GM13976 (cell line): Measurements from ENCODE around the gene ZCCHC24.

Experiments used
- DNase-seq: peaks from one replicate; pipeline ENCODE4 v3.0.0; 2012; ENCODE audit warnings: low spot score
- in situ Hi-C: fragments of 300-500 bp; cut with MboI; formaldehyde crosslinking; loops from one replicate; pipeline ENCODE4 v1.12.0; 2022; ENCODE audit warnings: low sequenced_read_pairs, mixed read lengths, inconsistent platforms; ENCODE audit not compliant: unreplicated experiment
- TF ChIP-seq, protein P1 (sequence below): IDR thresholded peaks from 2 replicates; pipeline ENCODE4 v1.5.1; 2012; ENCODE audit warnings: borderline replicate concordance, mild to moderate bottlenecking; ENCODE audit not compliant: insufficient read depth; ENCODE audit errors: extremely low read depth, missing control alignments, control extremely low read depth

ZCCHC24 gene

DNA sequence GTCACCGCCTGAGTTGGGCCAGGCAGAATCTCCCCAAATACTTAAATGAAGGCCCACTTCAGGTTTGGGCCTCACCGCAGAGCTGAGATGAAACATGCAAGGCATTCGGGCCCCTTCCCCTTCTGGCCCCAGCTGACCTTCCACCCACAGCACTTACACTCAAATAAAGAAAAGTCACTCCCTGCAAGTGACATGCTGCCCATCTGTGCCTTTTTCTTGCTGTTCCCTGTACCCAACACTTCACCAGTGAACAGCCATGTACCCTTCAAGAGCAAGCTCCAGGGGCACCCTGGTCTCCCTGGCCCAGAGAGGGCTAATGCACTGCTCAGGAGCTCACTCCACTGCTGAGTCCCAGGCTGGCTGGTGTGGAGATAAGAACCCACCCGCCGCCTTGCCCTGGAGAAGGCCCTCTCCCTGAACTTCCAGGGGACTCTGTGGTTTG, 40.7 kb downstream of the ZCCHC24 start:
- TF ChIP-seq, protein P1, sequence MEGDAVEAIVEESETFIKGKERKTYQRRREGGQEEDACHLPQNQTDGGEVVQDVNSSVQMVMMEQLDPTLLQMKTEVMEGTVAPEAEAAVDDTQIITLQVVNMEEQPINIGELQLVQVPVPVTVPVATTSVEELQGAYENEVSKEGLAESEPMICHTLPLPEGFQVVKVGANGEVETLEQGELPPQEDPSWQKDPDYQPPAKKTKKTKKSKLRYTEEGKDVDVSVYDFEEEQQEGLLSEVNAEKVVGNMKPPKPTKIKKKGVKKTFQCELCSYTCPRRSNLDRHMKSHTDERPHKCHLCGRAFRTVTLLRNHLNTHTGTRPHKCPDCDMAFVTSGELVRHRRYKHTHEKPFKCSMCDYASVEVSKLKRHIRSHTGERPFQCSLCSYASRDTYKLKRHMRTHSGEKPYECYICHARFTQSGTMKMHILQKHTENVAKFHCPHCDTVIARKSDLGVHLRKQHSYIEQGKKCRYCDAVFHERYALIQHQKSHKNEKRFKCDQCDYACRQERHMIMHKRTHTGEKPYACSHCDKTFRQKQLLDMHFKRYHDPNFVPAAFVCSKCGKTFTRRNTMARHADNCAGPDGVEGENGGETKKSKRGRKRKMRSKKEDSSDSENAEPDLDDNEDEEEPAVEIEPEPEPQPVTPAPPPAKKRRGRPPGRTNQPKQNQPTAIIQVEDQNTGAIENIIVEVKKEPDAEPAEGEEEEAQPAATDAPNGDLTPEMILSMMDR = no peak
- no peak for DNase-seq

GRCh38 chr10:79404231-79404609, 41.2 kb downstream of the ZCCHC24 start:
- TF ChIP-seq, protein P1 = no peak
- in situ Hi-C loops = loop anchor here (10.0 kb wide), 1 partner anchor 61 kb away; no protein-coding TSS in a partner anchor
- no peak for DNase-seq

More for the DNA sequence above, 40.7 kb downstream of the ZCCHC24 start:
- in situ Hi-C loops = loop anchor here (10.0 kb wide), 1 partner anchor 60 kb away; no protein-coding TSS in a partner anchor

DNA sequence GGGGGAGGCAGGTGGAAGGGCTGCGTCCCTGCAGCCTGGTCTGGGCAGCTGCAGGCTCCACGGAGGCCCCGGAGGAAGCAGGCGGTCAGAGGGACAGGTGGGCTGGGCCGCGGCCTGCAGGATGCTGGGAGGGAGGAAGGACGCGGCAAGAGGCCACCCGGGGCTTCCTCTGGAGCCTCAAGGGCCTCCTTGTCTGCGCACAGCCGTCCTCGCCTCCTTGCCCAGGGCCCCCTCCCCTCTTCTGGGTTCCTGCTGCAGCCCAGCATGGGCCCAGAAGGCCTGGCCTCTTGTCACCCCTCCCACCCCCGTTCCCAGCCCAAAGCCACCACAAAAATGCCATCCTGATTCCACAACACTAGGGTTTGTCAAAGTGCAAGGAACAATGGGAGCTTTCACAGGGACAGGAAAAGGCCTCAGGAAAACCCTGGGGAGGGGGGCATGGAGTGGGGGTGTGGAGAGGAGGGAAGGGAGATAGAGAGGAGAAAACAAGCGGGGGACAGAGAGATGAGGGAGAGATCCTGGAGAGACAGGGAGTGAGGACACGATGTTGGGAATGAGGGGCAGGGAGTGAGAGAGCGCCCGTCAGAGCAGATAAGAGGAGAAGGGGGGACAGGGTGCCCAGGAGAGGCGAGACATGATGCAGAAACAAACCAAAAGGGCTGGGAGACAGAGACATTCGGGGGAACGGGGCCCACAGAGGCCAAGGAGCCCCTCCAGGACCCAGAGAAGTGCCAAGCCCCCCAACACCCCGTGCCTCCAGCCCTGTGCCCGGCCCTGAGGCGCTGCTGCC, 41.8 kb downstream of the ZCCHC24 start:
- TF ChIP-seq, protein P1 = no peak
- DNase-seq = no peak
- in situ Hi-C loops = loop anchor here (10.0 kb wide), 1 partner anchor 61 kb away; no protein-coding TSS in a partner anchor

DNA sequence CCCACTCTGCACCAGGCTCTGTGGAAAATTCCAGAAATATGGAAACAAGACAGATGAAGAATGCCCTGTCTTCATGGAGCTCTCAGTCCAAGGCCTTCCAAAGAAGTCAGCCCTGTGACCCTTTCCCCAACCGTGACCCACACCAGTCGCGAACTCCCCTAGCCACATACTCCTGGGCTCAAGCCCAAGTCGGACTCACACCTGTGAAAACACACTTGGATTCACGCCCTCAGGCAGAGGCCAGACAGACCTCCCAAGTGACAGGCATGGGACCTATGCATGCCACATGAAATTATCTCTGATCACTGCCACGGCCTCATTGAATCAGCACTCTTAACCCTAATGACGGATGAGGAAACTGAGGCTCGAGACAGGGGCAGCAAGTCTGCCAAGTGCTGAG, 42.5 kb downstream of the ZCCHC24 start:
- in situ Hi-C loops = loop anchor here (10.0 kb wide), 1 partner anchor 62 kb away; no protein-coding TSS in a partner anchor
- DNase-seq = no peak

GRCh38 chr10:79402625-79402946, 42.8 kb downstream of the ZCCHC24 start:
- in situ Hi-C loops = loop anchor here (10.0 kb wide), 1 partner anchor 62 kb away; no protein-coding TSS in a partner anchor
- no peak for DNase-seq
- TF ChIP-seq, protein P1 = no peak

More for the DNA sequence above, 42.5 kb downstream of the ZCCHC24 start:
- TF ChIP-seq, protein P1 = no peak

- TF ChIP-seq, protein P1 = no peak
- in situ Hi-C loops = loop anchor here (10.0 kb wide), 1 partner anchor 64 kb away; no protein-coding TSS in a partner anchor
- DNase-seq = no peak
Measured at GRCh38 chr10:79401015-79401921, 44.2 kb downstream of the ZCCHC24 start.
